HepG2 (cell line): ENCODE results near the gene DCST2. TPM values are rescaled to one million over a fixed set of nuclear protein-coding genes. Genes with fewer than 3 reads are reported as not detected.

Experiments
- AKAP8 ChIP-seq: sonication (generic); formaldehyde crosslinking; IDR thresholded peaks from 2 replicates; pipeline ENCODE4 v1.5.1; 2020; ENCODE audit warnings: mild to moderate bottlenecking, missing genetic modification reagents
- ARNT2 ChIP-seq: sonication (generic); formaldehyde crosslinking; IDR thresholded peaks from 2 replicates; pipeline ENCODE4 v1.8.0; 2022; ENCODE audit warnings: mild to moderate bottlenecking, low read depth, missing genetic modification reagents, moderate library complexity
- BCL6 ChIP-seq: IDR thresholded peaks from 2 replicates; pipeline ENCODE4 v1.6.1; 2016; ENCODE audit warnings: missing genetic modification reagents, missing compliant biosample characterization
- FOXC1 ChIP-seq: sonication (generic); formaldehyde crosslinking; IDR thresholded peaks from 2 replicates; pipeline ENCODE4 v1.8.0; 2022; ENCODE audit warnings: mild to moderate bottlenecking, missing genetic modification reagents, borderline replicate concordance
- GFI1 ChIP-seq: sonication (generic); formaldehyde crosslinking; IDR thresholded peaks from 2 replicates; pipeline ENCODE4 v1.5.0; 2020; ENCODE audit warnings: missing genetic modification reagents, mild to moderate bottlenecking, borderline replicate concordance
- KAT7 ChIP-seq: IDR thresholded peaks from 2 replicates; pipeline ENCODE4 v1.6.1; 2018; ENCODE audit warnings: borderline replicate concordance, missing compliant biosample characterization
- MTA1 ChIP-seq: sonication (generic); formaldehyde crosslinking; IDR thresholded peaks from 2 replicates; pipeline ENCODE4 v1.4.0; 2020; ENCODE audit warnings: missing genetic modification reagents, mild to moderate bottlenecking, borderline replicate concordance
- NR0B2 ChIP-seq: sonication (generic); formaldehyde crosslinking; IDR thresholded peaks from 2 replicates; pipeline ENCODE4 v1.4.0; 2020; ENCODE audit warnings: mild to moderate bottlenecking, missing genetic modification reagents
- PPARG ChIP-seq: conservative IDR thresholded peaks from 2 replicates; pipeline ENCODE4 v1.6.1; 2016; ENCODE audit warnings: missing biosample characterization, missing genetic modification reagents
- RARA ChIP-seq: IDR thresholded peaks from 2 replicates; pipeline ENCODE4 v1.6.1; 2016; ENCODE audit warnings: missing genetic modification reagents, missing compliant biosample characterization
- RERE ChIP-seq: IDR thresholded peaks from 2 replicates; pipeline ENCODE4 v1.6.1; 2016; ENCODE audit warnings: low read depth, missing genetic modification reagents, missing compliant biosample characterization
- SOX6 ChIP-seq, 2 experiments: fragments of 450-650 bp in 1 of 2; sonication (generic) in 1 of 2; formaldehyde crosslinking in 1 of 2; IDR thresholded peaks; 2 replicates each; pipeline versions ENCODE4 v1.4.0 to v1.6.1; 2017 to 2020; ENCODE audit warnings: antibody characterized with exemption in 1 of 2, mild to moderate bottlenecking in 1 of 2, missing genetic modification reagents in 1 of 2
- TEF ChIP-seq: sonication (generic); formaldehyde crosslinking; IDR thresholded peaks from 2 replicates; pipeline ENCODE4 v1.5.0; 2020; ENCODE audit warnings: missing genetic modification reagents
- ZBTB2 ChIP-seq: sonication (generic); formaldehyde crosslinking; IDR thresholded peaks from 2 replicates; pipeline ENCODE4 v1.8.0; 2022; ENCODE audit warnings: low read depth, missing genetic modification reagents
- ZFAT ChIP-seq: sonication (generic); formaldehyde crosslinking; conservative IDR thresholded peaks from 2 replicates; pipeline ENCODE4 v1.8.1; 2023; ENCODE audit warnings: missing genetic modification reagents, inconsistent platforms
- ZNF101 ChIP-seq: sonication (generic); formaldehyde crosslinking; IDR thresholded peaks from 2 replicates; pipeline ENCODE4 v1.4.0; 2020; ENCODE audit warnings: mild to moderate bottlenecking, low read depth, missing genetic modification reagents, borderline replicate concordance
- ZNF205 ChIP-seq: IDR thresholded peaks from 2 replicates; pipeline ENCODE4 v1.6.1; 2018; ENCODE audit warnings: missing biosample characterization, missing genetic modification reagents
- ZNF556 ChIP-seq: sonication (generic); formaldehyde crosslinking; IDR thresholded peaks from 2 replicates; pipeline ENCODE4 v1.4.0; 2020; ENCODE audit warnings: mild to moderate bottlenecking, missing genetic modification reagents, borderline replicate concordance
- ZNF589 ChIP-seq: sonication (generic); formaldehyde crosslinking; conservative IDR thresholded peaks from 2 replicates; pipeline ENCODE4 v1.8.0; 2022; ENCODE audit warnings: mild to moderate bottlenecking, moderate library complexity, missing genetic modification reagents
- ZNF841 ChIP-seq: sonication (generic); formaldehyde crosslinking; IDR thresholded peaks from 2 replicates; pipeline ENCODE4 v1.8.1; 2023; ENCODE audit warnings: missing genetic modification reagents, borderline replicate concordance
- polyA plus RNA-seq, 8 experiments: library from polyadenylated mRNA; depleted of rRNA in 3 of 8; stranded (reverse) in 7 of 8; unstranded in 1 of 8; fragments of >200 nt; fragmentation: Illumina TruSeq in 4 of 8; extraction: Trizol in 4 of 8; gene quantifications; 2 replicates each; pipeline versions ENCODE4 v1.2.1 to v1.2.3, GENCODE V29; 2011 to 2016; ENCODE audit warnings: low read depth in 4 of 8, missing spikeins in 1 of 8, mixed read lengths in 1 of 8; ENCODE audit not compliant: insufficient read depth in 1 of 8
- total RNA-seq, 5 experiments: library from RNA; depleted of rRNA; stranded (reverse); fragments of >200 nt; fragmentation: Illumina TruSeq; extraction: Trizol; gene quantifications; 2 replicates each; pipeline ENCODE4 v1.2.3, GENCODE V29; 2016; ENCODE audit warnings: low read depth in 1 of 5

Gene DCST2
- total and polyA plus RNA-seq, 2 of the 13 experiments (the other 11 are each of a cell fraction or from before 2014, with no cell fraction given), result 0.74 TPM; not detected in 1

- TF ChIP-seq ZNF205 (CRISPR knock-in tag) (peak; percentile 73), NR0B2 (CRISPR knock-in tag) (peak; percentile 63; the same call in 1 of the 2 replicates), ZFAT (CRISPR knock-in tag) (no peak), ZNF841 (CRISPR knock-in tag) (no peak), AKAP8 (CRISPR knock-in tag) (peak; percentile 97), BCL6 (peak; percentile 61; the same call in 1 of the 2 replicates), ZBTB2 (peak; percentile 75), ZNF101 (CRISPR knock-in tag) (no peak), MTA1 (peak; percentile 96; the same call in 1 of the 2 replicates), ARNT2 (CRISPR knock-in tag) (peak; percentile 91), RARA (CRISPR knock-in tag) (0 out of 2 replicates have a peak, but pooled peaks have one; percentile 22), ZNF589 (CRISPR knock-in tag) (peak; percentile 76; the same call in 1 of the 2 replicates), KAT7 (CRISPR knock-in tag) (peak; percentile 97; the same call in 1 of the 2 replicates), GFI1 (CRISPR knock-in tag) (peak; percentile 76; the same call in 1 of the 2 replicates), TEF (CRISPR knock-in tag) (no peak), RERE (CRISPR knock-in tag) (peak; percentile 53; the same call in 1 of the 2 replicates), SOX6 (IDR thresholded peaks at IDR 0.05) (no peak), SOX6 (CRISPR knock-in tag; IDR thresholded peaks at IDR 0.05) (peak; percentile 84), ZNF556 (peak; percentile 88; the same call in 1 of the 2 replicates), PPARG (peak; percentile 66), FOXC1 (CRISPR knock-in tag) (peak; percentile 88)
Observed at GRCh38 chr1:155017041-155017945, 16.3 kb downstream of the DCST2 start (continued).
